NCI-H1694 (cell line): Measurements from ENCODE around the gene RNF225.
A peak's percentile ranks its signal among the peaks of the same experiment; 100 is the strongest.
"Not testable (repeated sequence)": the region's sequence is repeated elsewhere in the genome, so short reads cannot be mapped to it uniquely, and the experiment has no call there.

Source experiments
- DNase-seq: peaks from one replicate; lab custom pipeline; 2025; lab: John Stamatoyannopoulos, UW

The RNF225 gene

GRCh38 chr19:58362272-58362994 is 33.0 kb upstream of the RNF225 start, which contains the start of gene ZNF497:
Gene ZNF497 (minus strand): TSS chr19:58362751. CDS start chr19:58357635, 5,116 bp downstream.
- DNase-seq, result peak; percentile 94

GRCh38 chr19:58364146-58364545 is 31.3 kb upstream of the RNF225 start:
- no peak for DNase-seq

- DNase-seq, result no peak
Observed at GRCh38 chr19:58366585-58367430, 28.6 kb upstream of the RNF225 start.

GRCh38 chr19:58367698-58368454 is 27.6 kb upstream of the RNF225 start:
- DNase-seq, result no peak

GRCh38 chr19:58368561-58369360 is 26.7 kb upstream of the RNF225 start:
- no peak for DNase-seq

- DNase-seq, result no peak
Observed at GRCh38 chr19:58372311-58373133, 22.9 kb upstream of the RNF225 start.

GRCh38 chr19:58374200-58374599 is 21.3 kb upstream of the RNF225 start:
- DNase-seq, result no peak

GRCh38 chr19:58376724-58377123 is 18.7 kb upstream of the RNF225 start:
- not testable (repeated sequence) for DNase-seq

- DNase-seq, result no peak
Observed at GRCh38 chr19:58379246-58379645, 16.2 kb upstream of the RNF225 start.

- no peak for DNase-seq
Observed at GRCh38 chr19:58380037-58380661, 15.3 kb upstream of the RNF225 start.

- peak; percentile 100 for DNase-seq
Observed at GRCh38 chr19:58380662-58381459, 14.6 kb upstream of the RNF225 start, which contains the start of gene ZNF837. Gene ZNF837 (minus strand): TSS chr19:58381030. CDS start chr19:58369332, 11,698 bp downstream.

GRCh38 chr19:58381460-58382212 is 13.8 kb upstream of the RNF225 start:
- no peak for DNase-seq

GRCh38 chr19:58382997-58383603 is 12.4 kb upstream of the RNF225 start:
- DNase-seq, result no peak

- no peak for DNase-seq
Observed at GRCh38 chr19:58385313-58385890, 10.1 kb upstream of the RNF225 start.

- DNase-seq, result no peak
Observed at GRCh38 chr19:58385891-58386575, 9.4 kb upstream of the RNF225 start.

GRCh38 chr19:58386576-58387337 is 8.7 kb upstream of the RNF225 start, which contains the start of gene RPS5:
Gene RPS5 (plus strand): TSS chr19:58387269. CDS start chr19:58388138, 869 bp downstream.
- peak; percentile 99 for DNase-seq
